Measurements from ENCODE around the gene CIITA.

The CIITA gene

DNA sequence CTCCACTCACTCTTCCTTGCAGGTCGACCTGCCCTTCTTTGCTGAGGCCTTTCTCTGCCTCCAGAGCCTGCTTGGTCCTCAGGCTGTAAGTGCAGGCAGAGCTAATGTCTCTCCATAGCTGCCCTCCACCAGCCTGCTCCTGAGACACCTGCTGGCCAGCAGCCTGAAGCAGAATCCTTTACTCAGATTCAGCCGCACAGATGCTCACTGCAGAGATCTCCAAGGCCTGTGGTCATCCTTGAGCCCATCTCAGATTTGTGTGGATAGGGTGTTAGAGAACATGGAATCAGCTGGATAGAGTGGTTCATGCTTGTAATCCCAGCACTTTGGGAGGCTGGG, 53.7 kb downstream of the CIITA start:
- no peak for TF ChIP-seq CTCF (IDR thresholded peaks at IDR 0.05; ENCODE audit: control insufficient read depth, extremely low read depth, insufficient read depth)
- H3K4me3 ChIP-seq (ENCODE audit: low read depth, low read length): no peak overlapping the region
- no peak for DNase-seq (ENCODE audit: low read depth)

GRCh38 chr16:10931134-10931533, 54.1 kb downstream of the CIITA start:
- no peak overlapping the region for H3K4me3 ChIP-seq (ENCODE audit: low read depth, low read length)
- no peak for DNase-seq (ENCODE audit: low read depth)
- no peak for TF ChIP-seq CTCF (IDR thresholded peaks at IDR 0.05; ENCODE audit: control insufficient read depth, extremely low read depth, insufficient read depth)

DNA sequence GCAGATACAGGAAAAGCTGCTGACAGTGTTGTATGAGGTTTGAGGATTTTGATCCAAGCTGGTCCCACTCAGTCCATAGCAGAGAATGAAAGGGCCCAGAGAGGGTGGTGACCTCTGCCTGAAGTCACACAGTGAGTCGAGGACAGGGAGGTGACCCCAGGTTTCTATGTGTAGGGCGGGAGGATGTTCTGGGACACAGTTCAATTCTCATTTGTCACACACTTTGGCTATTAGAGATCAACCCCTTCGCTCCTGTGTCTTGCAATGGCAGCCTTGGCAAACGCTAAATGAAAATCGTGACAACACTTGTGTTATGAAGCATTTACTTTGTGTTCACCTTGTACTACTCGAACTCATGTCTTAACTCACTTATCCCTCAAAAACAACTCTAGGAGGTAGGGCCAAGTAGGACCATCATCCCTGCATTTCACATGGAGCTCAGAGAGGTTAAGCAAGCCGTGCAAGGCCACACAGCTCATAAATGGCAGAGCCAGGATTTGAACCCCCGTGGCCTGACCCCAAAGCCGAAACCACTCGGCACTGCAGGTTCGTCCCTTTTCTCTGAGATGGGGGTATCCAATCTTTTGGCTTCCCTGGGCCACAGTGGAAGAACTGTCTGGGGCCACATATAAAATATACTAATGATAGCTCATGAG, 55.1 kb downstream of the CIITA start:
- H3K4me3 ChIP-seq (ENCODE audit: low read depth, low read length): no peak overlapping the region
- DNase-seq (ENCODE audit: low read depth): no peak
- no peak for TF ChIP-seq CTCF (IDR thresholded peaks at IDR 0.05; ENCODE audit: control insufficient read depth, extremely low read depth, insufficient read depth)

GRCh38 chr16:10932959-10933710, 56.1 kb downstream of the CIITA start:
- no peak for DNase-seq (ENCODE audit: low read depth)
- TF ChIP-seq CTCF (IDR thresholded peaks at IDR 0.05; ENCODE audit: control insufficient read depth, extremely low read depth, insufficient read depth): no peak
- no peak overlapping the region for H3K4me3 ChIP-seq (ENCODE audit: low read depth, low read length)

DNA sequence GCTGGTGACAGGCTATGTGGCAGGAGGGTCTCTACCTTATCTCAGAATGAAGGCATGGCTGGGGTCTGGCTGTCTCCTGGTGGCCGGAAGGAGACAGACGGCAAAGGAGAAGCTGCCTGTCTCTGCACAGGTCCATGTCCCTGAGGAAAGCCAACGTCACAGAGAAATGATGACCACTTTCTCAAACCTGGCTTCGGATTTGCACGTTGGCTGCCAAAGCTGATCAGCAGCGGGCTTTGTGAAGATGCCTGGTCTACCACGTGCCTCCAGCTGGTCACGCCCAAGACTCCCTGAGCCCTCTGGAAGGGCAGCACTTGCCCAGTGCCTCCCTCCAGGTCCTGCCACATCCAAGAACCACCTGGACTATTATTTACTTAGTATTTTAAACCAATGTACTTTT, 56.9 kb downstream of the CIITA start:
- TF ChIP-seq CTCF (IDR thresholded peaks at IDR 0.05; ENCODE audit: control insufficient read depth, extremely low read depth, insufficient read depth): no peak
- no peak for DNase-seq (ENCODE audit: low read depth)
- H3K4me3 ChIP-seq (ENCODE audit: low read depth, low read length): no peak overlapping the region

GRCh38 chr16:10934325-10935107, 57.5 kb downstream of the CIITA start:
- no peak overlapping the region for H3K4me3 ChIP-seq (ENCODE audit: low read depth, low read length)
- DNase-seq (ENCODE audit: low read depth): no peak
- no peak for TF ChIP-seq CTCF (IDR thresholded peaks at IDR 0.05; ENCODE audit: control insufficient read depth, extremely low read depth, insufficient read depth)
